D341Med (cell line): ENCODE data around the gene MGA.

Experiments
- DNase-seq: peaks from one replicate; pipeline ENCODE4 v3.0.0; 2012; ENCODE audit warnings: low spot score

MGA gene

GRCh38 chr15:41809121-41809520 is 148.9 kb downstream of the MGA start:
- DNase-seq: no peak

GRCh38 chr15:41809526-41810220 is 149.5 kb downstream of the MGA start:
- no peak for DNase-seq

- DNase-seq: no peak
Measured at GRCh38 chr15:41810651-41811431, 150.6 kb downstream of the MGA start.

- peak; percentile 87 for DNase-seq
Measured at GRCh38 chr15:41811432-41812195, 151.4 kb downstream of the MGA start.

GRCh38 chr15:41812820-41813375 is 152.7 kb downstream of the MGA start:
- peak; percentile 64 for DNase-seq

- no peak for DNase-seq
Measured at GRCh38 chr15:41813426-41813825, 153.2 kb downstream of the MGA start.

- DNase-seq: no peak
Measured at GRCh38 chr15:41814534-41814933, 154.3 kb downstream of the MGA start.

- no peak for DNase-seq
Measured at GRCh38 chr15:41816788-41817187, 156.6 kb downstream of the MGA start.

GRCh38 chr15:41817327-41817726 is 157.1 kb downstream of the MGA start:
- DNase-seq: no peak

GRCh38 chr15:41817781-41818180 is 157.6 kb downstream of the MGA start:
- no peak for DNase-seq

GRCh38 chr15:41819455-41820050 is 159.3 kb downstream of the MGA start:
- DNase-seq: no peak

GRCh38 chr15:41820791-41821423 is 160.7 kb downstream of the MGA start:
- DNase-seq: no peak

GRCh38 chr15:41821831-41822230 is 161.6 kb downstream of the MGA start:
- DNase-seq: no peak

- no peak for DNase-seq
Measured at GRCh38 chr15:41822471-41822870, 162.3 kb downstream of the MGA start.
